Stimulated activated CD4-positive, alpha-beta T cell treated with anti-CD3 and anti-CD28 coated beads, Interleukin-1b, Interleukin-23, amount 100 ng/mL, for 48 hours (primary cell): ENCODE data around the gene CCDC89.
A peak's percentile ranks its signal among the peaks of the same experiment; 100 is the strongest.
"Not testable (repeated sequence)": the region's sequence is repeated elsewhere in the genome, so short reads cannot be mapped to it uniquely, and the experiment has no call there.

Experiments
- DNase-seq: peaks from one replicate; pipeline ENCODE4 v3.0.0-alpha.2; 2020

The CCDC89 gene

GRCh38 chr11:85685125-85685819 is 723 bp downstream of the CCDC89 start:
- DNase-seq: no peak

- DNase-seq: peak; percentile 71
These were observed 3.4 kb downstream of the CCDC89 start for GRCh38 chr11:85682330-85683305.

GRCh38 chr11:85680897-85681296 is 5.1 kb downstream of the CCDC89 start:
- no peak for DNase-seq

GRCh38 chr11:85679576-85679975 is 6.4 kb downstream of the CCDC89 start:
- no peak for DNase-seq

- DNase-seq: no peak
These were observed 12.6 kb downstream of the CCDC89 start for GRCh38 chr11:85673393-85673792.

GRCh38 chr11:85672105-85672902 is 13.7 kb downstream of the CCDC89 start:
- no peak for DNase-seq

GRCh38 chr11:85670949-85671663 is 14.9 kb downstream of the CCDC89 start:
- not testable (repeated sequence) for DNase-seq

GRCh38 chr11:85668157-85668556 is 17.8 kb downstream of the CCDC89 start:
- DNase-seq: no peak

GRCh38 chr11:85666687-85667086 is 19.3 kb downstream of the CCDC89 start:
- DNase-seq: no peak

- DNase-seq: no peak
These were observed 20.3 kb downstream of the CCDC89 start for GRCh38 chr11:85665733-85666132.

GRCh38 chr11:85664615-85665481 is 21.1 kb downstream of the CCDC89 start, which contains the start of gene CREBZF:
Gene CREBZF, minus strand, starts transcription at chr11:85665129. Its CDS starts 254 bp downstream, at chr11:85664875.
- DNase-seq: peak; percentile 95

GRCh38 chr11:85663753-85664614 is 22.0 kb downstream of the CCDC89 start:
- peak; percentile 87 for DNase-seq

GRCh38 chr11:85663080-85663752 is 22.8 kb downstream of the CCDC89 start:
- DNase-seq: no peak

GRCh38 chr11:85661972-85662664 is 23.9 kb downstream of the CCDC89 start:
- no peak for DNase-seq

- DNase-seq: no peak
These were observed 27.8 kb downstream of the CCDC89 start for GRCh38 chr11:85658180-85658579.

- DNase-seq: no peak
These were observed 29.2 kb downstream of the CCDC89 start for GRCh38 chr11:85656777-85657176.

- not testable (repeated sequence) for DNase-seq
These were observed 31.7 kb downstream of the CCDC89 start for GRCh38 chr11:85654343-85654742.

- no peak for DNase-seq
These were observed 33.1 kb downstream of the CCDC89 start for GRCh38 chr11:85652786-85653447.
